Choroid plexus epithelial cell (primary cell): ENCODE results near the gene NFIC.
"Not testable (repeated sequence)": the region's sequence is repeated elsewhere in the genome, so short reads cannot be mapped to it uniquely, and the experiment has no call there.

ENCODE experiments used
- DNase-seq: peaks from one replicate; pipeline ENCODE4 v3.0.0-alpha.2; 2010; ENCODE audit warnings: low read depth
- H3K4me3 ChIP-seq: 2 replicates; pipeline ENCODE4 v1.5.1; 2011; ENCODE audit warnings: low read depth, mild to moderate bottlenecking, control low read depth, low read length, moderate library complexity
- TF ChIP-seq, protein P1 (sequence below): conservative IDR thresholded peaks from 2 replicates; pipeline ENCODE4 v1.5.1; 2011; ENCODE audit warnings: low read depth, mild to moderate bottlenecking, control low read depth, inconsistent platforms, low read length, moderate library complexity

NFIC gene

DNA sequence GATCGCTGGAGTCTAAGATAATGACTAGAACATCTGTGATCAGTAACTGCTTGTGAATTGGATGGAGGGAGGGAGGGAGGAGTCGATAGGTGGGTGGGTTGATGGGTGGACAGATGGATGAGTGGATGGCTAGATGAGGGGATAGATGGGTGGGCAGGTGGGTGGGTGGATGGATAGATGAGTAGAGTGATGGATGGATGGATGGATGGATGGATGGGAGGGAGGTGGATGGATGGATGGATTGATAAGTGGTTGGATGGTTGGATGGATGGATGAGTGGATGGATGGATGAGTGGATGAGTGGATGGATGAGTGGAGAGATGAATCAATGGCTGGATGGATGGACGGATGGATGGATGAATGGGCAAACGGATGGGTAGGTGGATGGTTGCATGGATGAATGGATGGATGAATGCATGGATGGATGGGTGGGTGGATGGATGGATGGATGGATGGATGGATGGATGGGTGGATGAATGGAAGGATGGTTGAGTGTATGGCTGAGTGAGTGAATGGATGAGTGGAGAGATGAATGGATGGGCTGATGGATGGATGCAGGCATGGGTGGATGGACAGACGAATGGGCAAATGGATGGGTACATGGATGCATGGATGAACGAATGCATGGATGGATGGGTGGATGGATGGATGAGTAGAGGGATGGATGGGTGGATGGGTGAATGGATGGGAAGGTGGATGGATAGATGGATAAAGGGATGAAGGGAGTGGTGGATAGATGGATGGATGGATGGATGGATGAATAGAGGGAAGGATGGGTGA lies 44.0 kb upstream of the NFIC start:
- TF ChIP-seq, protein P1, sequence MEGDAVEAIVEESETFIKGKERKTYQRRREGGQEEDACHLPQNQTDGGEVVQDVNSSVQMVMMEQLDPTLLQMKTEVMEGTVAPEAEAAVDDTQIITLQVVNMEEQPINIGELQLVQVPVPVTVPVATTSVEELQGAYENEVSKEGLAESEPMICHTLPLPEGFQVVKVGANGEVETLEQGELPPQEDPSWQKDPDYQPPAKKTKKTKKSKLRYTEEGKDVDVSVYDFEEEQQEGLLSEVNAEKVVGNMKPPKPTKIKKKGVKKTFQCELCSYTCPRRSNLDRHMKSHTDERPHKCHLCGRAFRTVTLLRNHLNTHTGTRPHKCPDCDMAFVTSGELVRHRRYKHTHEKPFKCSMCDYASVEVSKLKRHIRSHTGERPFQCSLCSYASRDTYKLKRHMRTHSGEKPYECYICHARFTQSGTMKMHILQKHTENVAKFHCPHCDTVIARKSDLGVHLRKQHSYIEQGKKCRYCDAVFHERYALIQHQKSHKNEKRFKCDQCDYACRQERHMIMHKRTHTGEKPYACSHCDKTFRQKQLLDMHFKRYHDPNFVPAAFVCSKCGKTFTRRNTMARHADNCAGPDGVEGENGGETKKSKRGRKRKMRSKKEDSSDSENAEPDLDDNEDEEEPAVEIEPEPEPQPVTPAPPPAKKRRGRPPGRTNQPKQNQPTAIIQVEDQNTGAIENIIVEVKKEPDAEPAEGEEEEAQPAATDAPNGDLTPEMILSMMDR, result no peak
- DNase-seq, result no peak
- H3K4me3 ChIP-seq, result no peak overlapping the region

DNA sequence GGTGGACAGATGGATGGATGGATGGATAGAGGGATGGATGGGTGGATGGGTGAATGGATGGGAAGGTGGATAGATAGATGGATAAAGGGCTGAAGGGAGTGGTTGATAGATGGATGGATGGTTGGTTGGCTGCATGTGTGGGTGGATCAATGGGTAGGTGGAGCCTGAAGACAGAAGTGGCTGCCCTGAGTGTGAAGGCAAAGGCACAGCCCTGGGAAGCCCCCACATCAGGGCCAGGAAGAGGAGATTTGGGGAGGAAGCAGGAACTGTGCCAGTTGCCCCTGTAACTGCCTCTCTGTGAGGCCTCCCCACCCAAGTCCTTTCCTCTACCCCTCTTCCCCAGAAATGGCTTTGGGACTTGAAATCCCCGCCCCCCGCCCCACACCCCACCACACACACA lies 43.4 kb upstream of the NFIC start:
- no peak overlapping the region for H3K4me3 ChIP-seq
- TF ChIP-seq, protein P1, result no peak
- DNase-seq, result no peak

DNA sequence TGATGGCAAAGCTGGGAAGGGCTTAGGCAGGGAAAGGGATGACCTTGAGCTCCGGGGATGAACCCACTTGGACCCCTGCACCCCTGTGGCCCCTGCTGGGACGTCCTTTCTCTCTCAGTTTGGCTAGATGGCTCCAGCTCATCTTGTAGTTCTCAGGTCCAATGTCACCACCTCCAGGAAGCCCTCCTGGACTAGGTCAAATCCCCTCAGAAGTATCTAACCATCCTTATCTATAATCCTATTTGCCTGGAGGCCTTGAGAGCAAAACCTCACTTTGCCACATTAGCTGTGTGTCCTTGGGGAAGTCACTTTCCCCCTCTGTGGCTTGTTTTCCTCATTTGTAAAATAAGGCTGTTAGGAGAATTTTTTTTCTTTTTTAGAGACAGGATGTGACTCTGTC lies 42.7 kb upstream of the NFIC start:
- no peak overlapping the region for H3K4me3 ChIP-seq
- DNase-seq, result no peak
- TF ChIP-seq, protein P1, result no peak

DNA sequence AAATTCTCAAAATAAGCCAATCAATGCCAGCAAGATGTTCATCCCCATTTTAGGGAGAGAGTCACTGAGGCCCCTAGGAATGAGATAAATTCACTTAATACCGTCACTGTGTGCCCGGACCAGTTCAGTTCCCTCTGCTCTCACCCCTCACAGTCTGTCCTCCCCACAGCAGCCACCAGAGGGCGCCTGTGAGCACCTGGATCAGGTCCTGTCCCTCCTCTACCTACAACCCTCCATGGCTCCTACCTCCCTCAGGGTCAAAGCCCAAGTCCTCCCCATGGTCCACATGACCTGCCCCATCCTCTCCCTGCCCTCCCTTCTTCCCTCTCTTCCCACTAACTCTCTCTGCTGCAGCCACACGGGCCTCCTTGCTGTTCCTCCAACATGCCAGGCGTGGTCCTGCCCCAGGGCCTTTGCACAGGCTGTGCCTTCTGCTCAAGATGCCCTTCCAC lies 42.0 kb upstream of the NFIC start:
- H3K4me3 ChIP-seq, result no peak overlapping the region
- TF ChIP-seq, protein P1, result peak; percentile 86
- no peak for DNase-seq

DNA sequence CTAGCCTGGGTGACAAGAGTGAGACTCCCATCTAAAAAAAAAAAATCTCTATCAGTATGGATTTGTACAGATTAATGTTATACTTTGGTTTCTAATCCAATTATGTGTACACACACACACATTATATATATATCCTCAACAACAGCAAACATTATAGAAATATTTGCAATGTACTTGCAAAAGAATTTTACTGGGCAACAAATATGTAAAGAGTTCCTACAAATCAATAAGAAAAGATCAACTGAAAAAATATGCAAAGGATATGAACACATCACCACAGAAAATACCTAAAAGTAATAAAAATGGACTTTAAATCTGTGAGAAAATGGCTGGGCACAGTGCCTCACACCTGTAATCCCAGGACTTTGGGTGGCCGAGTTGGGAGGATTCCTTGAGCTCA lies 40.9 kb upstream of the NFIC start:
- DNase-seq, result no peak
- TF ChIP-seq, protein P1, result no peak
- H3K4me3 ChIP-seq, result no peak overlapping the region

DNA sequence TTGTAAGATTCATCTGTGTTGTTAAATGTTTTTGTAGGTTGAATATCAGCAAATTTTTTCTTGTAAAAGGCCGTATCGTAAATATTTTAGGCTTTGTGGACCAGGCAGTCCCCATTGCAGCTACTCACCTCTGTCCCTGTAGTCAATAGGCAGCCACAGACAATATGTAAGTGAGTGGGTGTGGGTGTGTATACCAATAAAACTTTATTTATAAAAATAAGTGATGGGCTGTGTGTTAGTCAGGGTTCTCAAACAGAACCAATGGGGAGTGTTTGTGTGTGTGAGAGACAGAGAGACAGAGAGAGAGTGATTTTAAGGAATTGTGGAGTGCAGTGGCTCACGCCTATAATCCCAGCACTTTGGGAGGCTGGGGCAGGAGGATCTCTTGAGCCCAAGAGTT lies 37.6 kb upstream of the NFIC start:
- no peak overlapping the region for H3K4me3 ChIP-seq
- no peak for DNase-seq
- TF ChIP-seq, protein P1, result no peak

DNA sequence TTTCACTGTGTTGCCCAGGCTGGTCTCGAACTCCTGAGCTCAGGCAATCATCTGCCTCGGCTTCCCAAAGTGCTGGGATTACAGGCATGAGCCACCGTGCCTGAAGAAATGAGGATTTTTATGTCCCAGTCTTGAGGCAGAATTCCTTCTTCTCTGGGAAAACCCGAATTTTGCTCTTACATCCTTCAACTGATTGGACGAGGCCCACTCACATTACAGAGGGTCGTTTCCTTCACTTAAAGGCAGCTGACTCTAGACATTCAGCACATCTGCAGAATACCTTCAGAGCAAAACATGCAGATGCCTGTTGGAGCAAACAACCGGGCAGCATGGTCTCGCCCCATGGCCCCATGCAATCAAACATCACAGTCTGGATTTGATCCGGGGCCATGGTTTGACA lies 36.3 kb upstream of the NFIC start:
- DNase-seq, result no peak
- TF ChIP-seq, protein P1, result no peak
- H3K4me3 ChIP-seq, result no peak overlapping the region

DNA sequence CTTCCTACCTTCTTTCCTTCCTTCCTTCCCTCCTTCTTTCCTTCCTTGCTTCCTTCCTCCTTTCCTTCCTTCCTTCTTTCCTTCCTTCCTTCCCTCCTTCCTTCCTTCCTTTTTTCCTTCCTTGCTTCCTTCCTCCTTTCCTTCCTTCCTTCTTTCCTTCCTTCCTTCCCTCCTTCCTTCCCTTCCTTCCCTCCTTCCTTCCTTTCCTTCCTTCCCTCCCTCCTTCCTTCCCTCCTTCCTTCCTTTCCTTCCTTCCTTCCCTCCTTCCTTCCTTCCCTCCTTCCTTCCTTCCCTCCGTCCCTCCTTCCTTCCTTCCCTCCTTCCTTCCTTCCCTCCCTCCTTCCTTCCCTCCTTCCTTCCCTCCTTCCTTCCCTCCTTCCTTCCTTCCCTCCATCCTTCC lies 34.2 kb upstream of the NFIC start:
- not testable (repeated sequence) for H3K4me3 ChIP-seq, DNase-seq
